Glomerular visceral epithelial cell (primary cell): ENCODE data around the gene SLC37A1.
A peak's percentile ranks its signal among the peaks of the same experiment; 100 is the strongest.

ENCODE experiments used
- DNase-seq: peaks from one replicate; pipeline ENCODE4 v3.0.0-alpha.2; 2016; ENCODE audit errors: extremely low spot score

Gene SLC37A1

GRCh38 chr21:42574234-42575027, 60.8 kb downstream of the SLC37A1 start:
- DNase-seq, result peak; percentile 7

- DNase-seq, result no peak
These were observed 61.5 kb downstream of the SLC37A1 start for GRCh38 chr21:42575111-42575510.

GRCh38 chr21:42576639-42577038, 63.0 kb downstream of the SLC37A1 start:
- DNase-seq, result no peak

- DNase-seq, result no peak
These were observed 64.4 kb downstream of the SLC37A1 start for GRCh38 chr21:42578034-42578433.

GRCh38 chr21:42578761-42579415, 65.2 kb downstream of the SLC37A1 start:
- DNase-seq, result no peak

GRCh38 chr21:42579456-42580075, 65.9 kb downstream of the SLC37A1 start:
- DNase-seq, result no peak

- no peak for DNase-seq
These were observed 66.6 kb downstream of the SLC37A1 start for GRCh38 chr21:42580076-42580792.

GRCh38 chr21:42580793-42581321, 67.2 kb downstream of the SLC37A1 start:
- DNase-seq, result no peak

GRCh38 chr21:42581336-42581992, 67.8 kb downstream of the SLC37A1 start:
- DNase-seq, result no peak

- DNase-seq, result no peak
These were observed 68.5 kb downstream of the SLC37A1 start for GRCh38 chr21:42581993-42582786.

GRCh38 chr21:42582787-42583476, 69.3 kb downstream of the SLC37A1 start:
- no peak for DNase-seq

GRCh38 chr21:42583477-42584295, 70.0 kb downstream of the SLC37A1 start:
- DNase-seq, result no peak

- DNase-seq, result no peak
These were observed 70.6 kb downstream of the SLC37A1 start for GRCh38 chr21:42584296-42584641.

- no peak for DNase-seq
These were observed 72.2 kb downstream of the SLC37A1 start for GRCh38 chr21:42585881-42586280.

GRCh38 chr21:42586406-42586805, 72.8 kb downstream of the SLC37A1 start:
- DNase-seq, result no peak

- no peak for DNase-seq
These were observed 73.4 kb downstream of the SLC37A1 start for GRCh38 chr21:42587036-42587435.

- no peak for DNase-seq
These were observed 76.9 kb downstream of the SLC37A1 start for GRCh38 chr21:42590431-42591131.

- DNase-seq, result no peak
These were observed 77.7 kb downstream of the SLC37A1 start for GRCh38 chr21:42591170-42591869.
